HG03095 (cell line): ENCODE measurements around the gene SMAD3.

ENCODE experiments used
- ATAC-seq: cut with Tn5 transposase; IDR thresholded peaks from one replicate; pipeline ENCODE4 v1.9.1; 2021; ENCODE audit warnings: moderate library complexity; ENCODE audit not compliant: unreplicated experiment

Gene SMAD3

DNA sequence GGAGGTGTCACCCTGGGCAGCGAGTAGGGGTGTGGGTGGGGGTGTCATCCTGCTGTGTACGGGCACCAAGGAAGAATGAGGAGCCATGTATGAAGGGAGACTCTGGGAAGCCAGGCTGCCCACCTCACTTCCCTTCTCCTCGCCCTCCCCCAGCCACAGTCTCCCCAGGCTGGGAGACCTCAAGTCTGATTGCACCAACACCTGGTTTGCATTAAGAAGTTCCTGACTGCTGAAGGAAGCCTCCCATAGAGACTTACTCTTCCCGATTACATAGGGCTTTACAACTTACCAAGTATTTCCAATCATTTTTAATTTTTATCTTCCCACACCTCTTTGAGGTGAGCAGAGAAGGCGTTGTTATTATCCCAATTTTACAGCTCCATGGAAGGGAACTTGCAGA is 29.5 kb upstream of the SMAD3 start:
- no peak for ATAC-seq

DNA sequence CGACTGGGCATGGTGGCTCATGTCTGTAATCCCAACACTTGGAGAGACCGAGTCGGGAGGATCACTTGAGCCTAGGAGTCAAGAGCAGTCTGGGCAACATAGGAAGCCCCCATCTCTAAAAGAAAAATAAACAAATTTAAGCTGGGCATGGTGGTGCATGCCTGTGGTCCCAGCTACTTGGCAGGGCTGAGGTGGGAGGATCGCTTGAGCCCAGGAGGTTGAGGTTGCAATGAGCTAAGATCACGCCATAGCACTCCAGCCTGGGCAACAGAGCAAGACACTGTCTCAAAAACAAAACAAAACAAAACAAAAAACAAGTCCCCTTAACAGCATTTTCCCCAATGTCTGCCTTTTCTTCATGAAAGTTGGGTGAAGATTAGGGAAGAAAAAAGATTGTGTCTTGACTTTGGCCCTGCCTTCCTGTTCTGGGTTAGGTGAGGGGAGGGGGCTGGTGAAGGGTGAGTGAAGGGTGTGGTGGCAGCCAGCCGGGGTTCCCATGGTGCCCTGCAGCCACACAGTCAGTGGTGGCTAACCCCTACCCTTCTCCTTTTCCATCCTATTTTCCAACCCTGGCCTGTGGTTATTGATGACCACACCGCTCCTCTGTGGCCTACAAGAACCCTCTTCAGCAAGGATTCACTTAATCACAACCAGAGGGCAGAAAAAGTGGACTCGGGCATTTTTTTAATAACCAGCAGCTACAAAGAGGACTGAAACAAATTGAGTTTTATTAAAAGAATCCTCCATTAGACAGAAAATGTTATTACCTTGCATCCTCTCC is 28.4 kb upstream of the SMAD3 start:
- ATAC-seq = no peak

DNA sequence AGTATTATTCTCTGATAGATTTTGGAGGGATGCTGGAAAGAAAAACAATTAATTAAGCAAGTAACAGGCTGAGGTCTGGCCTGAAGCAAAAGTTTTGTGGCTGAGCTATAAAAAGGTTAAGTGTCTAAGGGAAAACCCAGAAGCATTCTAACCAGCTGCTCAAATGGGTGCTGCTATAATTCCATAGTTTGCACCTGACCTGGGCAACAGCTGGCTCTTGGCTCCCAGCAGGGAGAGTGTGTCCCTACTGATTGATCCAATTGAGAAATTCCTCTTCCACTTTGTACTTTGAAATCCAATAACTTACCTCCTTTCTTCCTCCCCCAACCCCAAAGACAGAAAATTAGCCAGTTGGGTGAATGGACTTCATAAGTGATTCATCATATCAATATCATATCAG is 27.7 kb upstream of the SMAD3 start:
- no peak for ATAC-seq

DNA sequence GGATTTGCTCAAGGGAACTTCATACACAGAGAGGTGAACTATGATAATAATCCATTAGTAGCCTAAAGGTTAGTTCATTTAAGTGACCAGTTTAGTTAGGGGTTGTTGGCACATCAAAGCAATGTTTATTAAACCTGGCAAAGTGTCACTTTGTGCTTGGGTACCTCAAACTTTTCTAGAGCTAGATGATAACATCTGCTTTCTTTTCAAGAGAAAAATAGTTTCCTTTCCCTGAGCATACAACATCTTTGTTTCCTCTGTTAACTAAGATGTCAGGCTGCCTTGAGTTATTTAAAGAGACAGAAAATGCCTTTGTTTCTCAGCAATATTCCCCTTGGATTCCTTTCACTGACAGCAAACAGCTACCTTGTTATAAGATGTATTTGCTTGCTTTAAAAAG is 26.7 kb upstream of the SMAD3 start:
- ATAC-seq = no peak

DNA sequence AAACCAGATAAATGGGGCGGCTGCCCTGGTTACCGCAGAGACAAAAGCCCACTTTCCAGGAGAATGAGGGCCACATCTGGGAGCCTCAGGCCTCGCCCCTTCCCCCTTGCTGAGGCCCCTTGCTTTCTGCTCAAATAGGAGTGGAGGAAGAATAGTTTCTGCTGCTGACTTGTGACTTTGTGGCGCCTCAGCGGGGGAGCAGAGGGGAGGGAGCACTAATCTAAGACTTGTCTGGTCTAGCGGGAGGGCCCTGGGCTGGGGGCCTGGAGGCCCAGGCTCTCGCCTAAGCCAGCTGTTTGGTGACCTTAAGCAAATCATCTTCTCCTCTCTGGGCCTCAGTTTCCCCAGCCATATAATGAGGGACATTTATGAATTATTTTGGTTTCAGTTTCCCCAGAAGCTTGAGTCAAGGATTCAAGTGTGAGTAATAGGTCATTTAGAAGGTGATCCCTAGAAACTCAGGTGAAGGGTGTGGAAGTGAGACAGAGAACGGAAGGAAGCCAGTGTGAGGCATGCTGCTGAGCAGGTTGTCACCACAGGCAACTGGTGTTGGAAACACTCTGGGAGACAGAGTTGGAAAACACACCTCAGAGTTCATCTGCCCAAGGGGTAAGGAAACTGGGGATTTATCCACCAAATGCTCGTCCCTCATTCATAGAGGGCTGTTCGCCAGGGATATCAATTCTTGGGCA is 25.9 kb upstream of the SMAD3 start:
- no peak for ATAC-seq

DNA sequence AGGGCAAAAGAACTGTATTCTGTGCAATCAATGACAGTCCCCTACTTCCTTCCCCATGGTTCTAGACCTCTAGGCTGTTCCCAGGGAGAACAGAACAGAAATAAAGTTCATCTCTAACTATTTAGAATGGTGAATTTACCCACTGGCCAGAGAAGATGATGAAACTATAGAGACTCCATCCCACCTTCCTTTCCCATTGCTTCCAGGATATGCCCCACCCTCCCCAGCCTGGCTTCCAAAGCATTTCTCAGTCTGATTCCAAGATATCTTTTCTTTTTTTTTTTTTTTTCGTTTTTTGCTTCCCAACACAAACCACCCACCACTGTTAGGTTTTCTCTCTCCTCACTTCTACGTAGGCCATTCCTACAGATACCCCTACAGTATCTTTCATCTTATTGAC is 25.1 kb upstream of the SMAD3 start:
- ATAC-seq = no peak

DNA sequence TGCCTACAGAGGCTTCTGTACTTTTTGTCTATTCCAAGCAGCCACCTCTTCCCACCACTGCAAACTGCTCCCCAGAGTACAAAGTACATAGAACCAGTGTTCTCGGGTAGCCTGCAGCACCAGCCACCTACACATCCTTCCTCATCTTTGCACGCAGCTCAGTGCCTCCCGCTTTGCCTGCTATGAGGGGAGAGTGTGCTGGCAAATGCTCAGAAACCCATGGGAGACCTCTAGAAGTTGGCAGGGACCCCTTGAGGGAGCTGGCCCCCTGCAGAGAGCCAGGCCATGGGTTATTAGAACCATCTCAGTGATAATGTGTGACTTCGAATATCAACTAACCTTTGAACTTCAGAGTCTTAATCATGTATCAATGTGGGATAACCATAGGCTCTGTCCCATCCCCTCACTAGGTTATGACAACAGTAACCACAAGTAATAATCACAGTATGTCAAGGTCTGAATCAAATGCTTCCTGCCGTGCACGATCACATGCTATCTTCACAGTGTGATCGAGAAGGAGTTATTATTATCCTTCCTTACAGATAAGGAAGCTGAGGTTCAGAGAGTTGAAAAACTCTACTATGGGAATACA is 22.8 kb upstream of the SMAD3 start:
- no peak for ATAC-seq

DNA sequence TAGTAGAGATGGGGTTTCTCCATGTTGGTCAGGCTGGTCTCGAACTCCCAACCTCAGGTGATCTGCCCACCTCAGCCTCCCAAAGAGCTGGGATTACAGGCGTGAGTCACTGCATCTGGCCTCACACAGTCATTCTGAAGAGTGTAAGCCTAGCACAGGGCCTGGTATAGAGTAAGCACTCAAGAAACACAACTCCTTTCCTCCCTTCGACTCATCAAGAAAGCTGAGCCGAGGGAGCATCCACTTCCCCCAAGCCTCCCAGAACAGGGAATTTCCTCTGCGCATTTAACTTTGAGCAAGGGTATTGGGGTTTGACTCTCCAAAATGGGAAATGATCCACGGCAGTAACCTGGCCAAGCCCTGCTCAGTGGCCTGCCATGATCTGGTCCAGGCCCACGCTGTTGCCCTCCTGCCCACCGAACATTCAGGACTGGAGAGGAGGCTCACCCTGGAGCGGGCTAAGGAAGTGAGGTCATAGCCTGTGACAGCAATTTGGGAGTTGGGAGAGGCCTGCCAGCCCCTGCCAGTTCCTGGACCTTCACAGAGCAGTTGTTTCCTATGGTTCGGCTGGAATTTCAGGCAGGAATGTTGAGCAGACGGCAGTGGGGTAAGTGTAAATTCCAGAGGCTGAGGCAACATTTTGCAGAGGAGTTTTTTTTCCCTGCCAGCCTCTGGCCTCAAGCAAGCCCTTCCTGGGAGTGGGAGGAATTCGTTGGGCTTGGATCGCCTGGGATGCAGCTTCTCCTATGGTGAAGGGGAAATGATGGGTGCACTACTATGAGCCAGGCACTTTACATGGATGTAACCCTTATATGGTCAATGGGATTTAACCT is 21.2 kb upstream of the SMAD3 start:
- ATAC-seq = no peak

DNA sequence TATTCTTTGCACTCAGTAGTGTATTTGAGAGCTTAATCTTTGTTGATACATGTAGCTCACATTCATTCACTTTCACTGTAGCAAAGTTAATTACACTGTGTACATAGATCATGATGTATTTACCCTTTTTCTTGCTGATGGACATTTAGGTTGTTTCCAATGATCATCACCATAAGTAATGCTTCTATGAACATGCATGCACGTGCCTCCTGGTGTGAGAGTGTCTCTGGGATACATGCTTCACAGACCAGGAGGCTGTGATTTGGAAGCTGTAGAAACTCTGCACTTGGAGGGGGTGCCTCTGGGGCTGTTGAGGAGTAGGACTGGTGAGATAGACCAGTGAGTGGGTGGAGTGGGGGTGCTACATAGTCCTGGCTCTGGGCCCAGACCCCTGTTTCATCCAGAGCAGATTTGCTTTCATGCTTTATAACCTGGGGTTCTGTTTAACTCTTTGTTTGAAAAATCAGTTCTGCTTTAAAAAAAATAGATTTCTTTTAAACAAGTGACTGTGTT is 18.2 kb upstream of the SMAD3 start:
- ATAC-seq = no peak

DNA sequence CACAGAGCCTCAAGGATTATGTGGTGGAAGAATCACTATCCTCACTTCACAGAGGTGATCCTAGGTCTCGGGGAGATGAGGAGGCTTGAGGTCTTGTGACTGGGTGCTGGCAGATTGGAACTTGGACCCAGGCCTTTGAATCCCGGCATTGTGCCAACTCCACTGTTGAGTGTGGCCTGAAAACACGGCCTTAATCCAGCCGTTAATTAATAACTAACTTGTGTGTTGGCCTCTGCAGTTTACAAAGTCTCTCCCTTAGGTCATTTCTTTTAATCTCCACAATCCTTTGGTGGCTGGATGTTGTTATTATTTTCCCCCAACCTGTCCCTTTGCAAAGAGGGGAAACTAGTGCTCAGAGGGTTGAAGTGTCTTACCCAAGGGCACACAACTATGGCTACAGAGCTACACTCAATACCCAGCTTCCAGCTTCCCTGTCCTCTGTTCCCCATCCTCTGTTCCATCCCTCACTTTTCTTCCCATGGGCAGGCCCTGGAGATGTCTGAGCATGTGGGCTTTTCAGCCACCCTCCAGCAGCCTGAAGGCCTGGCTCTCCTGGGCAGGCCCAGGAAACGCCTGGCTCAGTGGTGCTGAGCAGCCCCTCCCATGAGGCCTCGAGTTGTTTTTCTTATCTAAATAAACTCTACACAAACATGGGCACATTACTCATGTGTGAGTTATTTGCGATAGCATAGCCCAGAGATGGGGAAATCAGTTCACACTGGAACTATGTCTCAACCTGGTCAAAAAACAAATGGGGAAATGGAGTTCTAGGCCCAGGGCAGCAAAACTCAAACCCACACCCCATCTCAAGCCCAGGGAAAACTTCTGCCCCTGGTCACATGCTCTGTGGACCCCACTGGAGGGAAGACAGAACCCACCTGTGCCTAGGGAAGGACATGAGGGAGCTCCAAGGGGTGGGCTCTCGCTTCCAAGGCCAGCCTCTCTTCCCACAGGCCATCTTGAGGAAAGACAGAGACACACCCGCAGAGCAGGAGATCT is 16.8 kb upstream of the SMAD3 start:
- no peak for ATAC-seq

DNA sequence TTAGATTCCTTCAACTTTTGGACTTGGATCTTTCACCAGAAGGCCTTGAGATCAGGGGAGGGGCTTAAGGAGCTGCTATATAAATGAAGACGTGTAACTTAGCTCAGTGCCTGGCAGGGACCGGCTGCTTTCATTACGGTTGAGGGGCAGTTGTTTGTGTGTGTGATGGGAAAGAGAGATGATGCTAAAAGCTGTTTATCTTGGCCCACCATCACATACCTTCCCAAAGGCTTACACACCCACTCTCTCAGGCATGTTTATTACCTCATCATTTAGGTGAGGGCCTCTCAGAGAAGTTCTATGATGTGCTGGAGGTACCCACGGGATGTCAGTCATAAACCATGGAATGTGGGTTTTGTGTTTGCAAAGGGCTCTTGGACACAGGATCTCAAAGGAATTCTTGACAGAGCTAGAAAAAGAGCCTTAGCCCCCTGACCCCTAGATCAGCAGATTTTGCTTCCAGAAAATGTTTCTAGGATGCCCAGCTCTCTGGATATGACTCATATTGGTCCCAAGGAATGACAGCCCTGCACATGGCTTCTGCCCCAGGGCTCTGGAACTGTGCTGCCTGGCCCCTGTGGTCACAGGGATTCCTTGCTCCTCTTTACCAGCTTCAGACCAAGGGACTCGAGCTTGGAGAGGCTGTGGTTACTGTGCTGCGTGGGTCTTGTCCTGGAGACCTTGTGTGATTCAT is 15.9 kb upstream of the SMAD3 start:
- no peak for ATAC-seq

DNA sequence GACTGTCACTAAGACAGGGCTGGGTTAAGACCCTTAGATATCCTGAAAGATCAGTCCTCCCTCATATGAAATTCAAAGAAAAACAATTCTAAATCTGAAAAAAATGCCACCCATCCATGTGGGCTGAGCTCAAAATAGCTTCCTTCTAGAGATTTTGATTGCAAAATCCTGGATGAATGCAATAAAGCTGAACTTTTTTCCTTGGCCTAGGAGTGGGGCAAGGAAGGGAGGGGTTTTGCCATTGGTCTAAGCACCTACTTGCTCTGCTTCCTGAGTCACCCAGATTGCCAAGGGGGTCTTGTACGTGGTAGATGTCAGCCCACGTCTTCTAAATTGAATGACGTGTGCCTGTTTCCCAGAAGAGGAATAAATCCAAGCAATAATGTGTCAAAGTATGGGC is 15.3 kb upstream of the SMAD3 start:
- no peak for ATAC-seq

DNA sequence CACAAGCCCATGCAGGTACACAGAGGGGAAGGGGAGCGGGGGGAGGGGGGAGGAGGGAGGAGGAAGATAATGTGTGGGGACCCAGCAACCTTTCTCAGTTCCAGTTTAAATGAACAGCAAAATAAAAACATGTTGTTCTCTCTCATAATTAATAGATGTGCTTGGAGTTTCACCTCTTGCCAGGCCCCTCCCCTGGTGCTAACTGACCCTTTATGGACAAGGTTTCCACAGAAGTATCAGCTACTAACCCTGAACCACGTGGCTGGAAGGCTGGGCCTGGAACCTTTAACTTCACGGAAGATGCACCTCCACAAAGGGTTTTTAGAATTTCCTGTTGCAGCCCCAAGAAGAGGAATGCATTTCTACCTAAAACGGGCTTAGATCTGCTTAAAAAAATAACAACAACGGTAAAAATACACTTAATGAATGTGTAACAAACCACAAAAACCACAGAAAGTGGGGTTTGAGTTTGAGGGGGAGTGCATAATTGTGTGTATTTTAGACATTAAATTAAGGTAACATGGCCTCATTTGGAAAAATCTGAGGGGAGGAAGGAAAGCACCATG is 14.8 kb upstream of the SMAD3 start:
- ATAC-seq = no peak

DNA sequence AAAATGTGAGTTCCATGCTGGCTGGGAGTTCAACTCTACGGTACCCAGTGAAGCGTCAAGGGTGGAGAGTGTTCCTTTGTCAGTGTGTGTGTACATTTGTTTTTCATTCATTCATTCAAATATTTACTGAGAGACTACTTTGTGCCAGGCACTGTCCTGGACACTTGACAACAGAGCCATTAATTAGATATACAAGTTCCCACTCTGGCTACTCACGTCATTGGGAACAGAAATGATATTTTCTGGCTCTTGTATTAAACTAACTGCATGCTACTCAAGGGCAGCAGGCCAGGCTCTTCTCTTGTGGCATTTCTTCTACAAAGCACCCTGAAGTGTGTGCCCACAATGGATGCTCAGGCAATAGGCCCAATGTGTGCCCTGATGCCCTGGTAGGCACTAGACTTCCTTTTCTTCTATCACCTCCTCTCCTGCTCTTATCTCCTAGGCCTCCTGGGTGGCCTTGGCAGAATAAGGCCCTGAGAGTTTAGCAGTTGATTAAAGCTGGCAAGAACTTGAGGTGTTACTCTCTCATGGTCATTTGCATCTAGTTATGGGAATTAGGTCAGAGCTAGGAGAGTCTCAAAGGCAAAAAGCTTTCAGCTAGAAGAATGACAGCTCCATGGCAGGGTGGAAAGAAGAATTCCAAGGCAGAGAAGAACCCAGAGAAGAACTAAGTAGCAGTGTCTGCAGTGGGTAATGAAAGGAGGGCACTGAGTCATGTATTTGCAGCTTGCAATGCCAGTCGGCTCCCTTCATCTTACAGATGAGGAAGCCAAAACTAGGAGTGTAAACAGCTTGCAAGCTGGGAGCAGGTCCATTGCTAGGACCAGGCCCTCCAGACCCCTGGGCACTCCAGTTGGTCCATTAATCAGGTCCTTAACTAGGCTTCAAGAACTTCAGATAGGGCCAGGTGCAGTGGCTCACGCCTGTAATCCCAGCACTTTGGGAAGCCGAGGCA is 14.0 kb upstream of the SMAD3 start:
- no peak for ATAC-seq

DNA sequence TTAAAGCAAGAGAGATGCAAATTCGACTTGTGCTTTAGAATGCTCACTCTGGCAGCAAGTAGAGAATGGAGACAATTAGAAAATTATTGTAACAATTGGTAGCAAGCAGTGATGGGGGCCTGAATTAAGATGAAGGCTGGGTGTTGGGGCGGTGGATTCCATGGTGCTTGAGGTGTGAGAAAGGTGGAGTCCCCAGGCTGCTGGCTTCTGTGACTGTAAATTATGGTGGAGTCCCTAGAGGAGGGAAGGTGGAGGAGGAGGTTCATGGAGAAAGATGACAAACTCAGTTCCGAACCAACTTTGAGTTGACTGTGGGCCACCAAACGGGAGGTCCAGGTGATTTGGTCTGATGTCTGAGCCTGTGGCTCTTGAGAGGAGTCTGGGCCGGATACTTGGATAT is 10.7 kb upstream of the SMAD3 start:
- ATAC-seq = no peak

DNA sequence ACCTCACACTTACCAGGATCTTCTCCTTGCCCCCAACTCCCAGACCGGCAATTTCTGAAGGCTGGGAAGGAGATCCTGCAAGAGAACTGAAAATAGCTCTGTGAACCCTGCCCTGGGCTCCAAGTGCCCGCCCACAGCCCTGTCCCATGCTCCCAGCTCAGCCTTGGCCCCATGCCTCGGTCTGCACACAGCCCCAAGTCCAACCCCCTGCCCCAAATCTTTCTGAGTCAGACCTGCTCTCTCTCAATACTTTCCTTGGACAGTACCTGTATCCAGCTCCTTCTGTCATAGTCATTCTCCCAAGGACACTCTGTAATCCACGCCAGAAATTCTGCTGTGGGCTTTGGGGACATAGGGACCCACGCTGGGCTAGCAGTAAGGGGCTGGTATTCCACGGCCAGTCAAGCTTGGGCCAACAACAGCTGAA is 6.3 kb upstream of the SMAD3 start:
- no peak for ATAC-seq

DNA sequence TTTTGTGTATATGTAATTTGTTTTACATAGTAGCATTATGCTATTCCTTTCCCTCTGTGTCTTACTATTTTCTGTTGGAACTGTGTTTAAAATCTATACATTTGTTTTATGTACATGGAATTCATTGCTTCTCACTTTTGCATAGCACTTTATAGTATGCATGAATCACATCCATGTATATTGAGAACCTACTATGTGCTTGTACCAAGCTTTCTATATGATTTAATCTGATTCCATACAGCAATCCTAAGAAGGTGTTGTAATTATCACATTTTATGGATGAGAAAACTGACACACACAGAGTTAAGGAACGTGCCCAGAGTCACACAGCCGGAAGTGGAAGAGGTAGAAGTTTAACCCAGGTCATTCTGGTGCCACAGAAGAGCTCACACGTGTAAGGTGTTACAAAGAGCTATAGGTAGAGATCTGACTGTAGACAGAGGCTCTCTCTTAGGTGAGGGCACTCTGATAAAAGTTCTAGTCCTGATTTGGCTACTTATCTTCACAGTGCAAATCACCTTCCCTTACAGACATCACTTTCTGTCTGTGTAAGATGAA is 3.5 kb upstream of the SMAD3 start:
- no peak for ATAC-seq
